ENCODE measurements around the gene ANKRD16. TPM values are rescaled to one million over a fixed set of nuclear protein-coding genes. Genes with fewer than 3 reads are reported as not detected.

The ANKRD16 gene
- total RNA-seq, 4 donors from 2014 or later: 4.1 to 8.7 (median 5.8) TPM

- no peak for DNase-seq (ENCODE audit: low spot score)
- TF ChIP-seq, protein P1, sequence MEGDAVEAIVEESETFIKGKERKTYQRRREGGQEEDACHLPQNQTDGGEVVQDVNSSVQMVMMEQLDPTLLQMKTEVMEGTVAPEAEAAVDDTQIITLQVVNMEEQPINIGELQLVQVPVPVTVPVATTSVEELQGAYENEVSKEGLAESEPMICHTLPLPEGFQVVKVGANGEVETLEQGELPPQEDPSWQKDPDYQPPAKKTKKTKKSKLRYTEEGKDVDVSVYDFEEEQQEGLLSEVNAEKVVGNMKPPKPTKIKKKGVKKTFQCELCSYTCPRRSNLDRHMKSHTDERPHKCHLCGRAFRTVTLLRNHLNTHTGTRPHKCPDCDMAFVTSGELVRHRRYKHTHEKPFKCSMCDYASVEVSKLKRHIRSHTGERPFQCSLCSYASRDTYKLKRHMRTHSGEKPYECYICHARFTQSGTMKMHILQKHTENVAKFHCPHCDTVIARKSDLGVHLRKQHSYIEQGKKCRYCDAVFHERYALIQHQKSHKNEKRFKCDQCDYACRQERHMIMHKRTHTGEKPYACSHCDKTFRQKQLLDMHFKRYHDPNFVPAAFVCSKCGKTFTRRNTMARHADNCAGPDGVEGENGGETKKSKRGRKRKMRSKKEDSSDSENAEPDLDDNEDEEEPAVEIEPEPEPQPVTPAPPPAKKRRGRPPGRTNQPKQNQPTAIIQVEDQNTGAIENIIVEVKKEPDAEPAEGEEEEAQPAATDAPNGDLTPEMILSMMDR (IDR thresholded peaks at IDR 0.05): no peak
Measured at GRCh38 chr10:5930272-5930671, 40.6 kb upstream of the ANKRD16 start.

GRCh38 chr10:5929442-5929841 is 39.7 kb upstream of the ANKRD16 start:
- ATAC-seq (ENCODE audit: low FRiP score) (no peak), DNase-seq (ENCODE audit: low spot score) (no peak)
- TF ChIP-seq, protein P1 (IDR thresholded peaks at IDR 0.05): no peak

More at GRCh38 chr10:5930272-5930671, 40.6 kb upstream of the ANKRD16 start:
- no peak for ATAC-seq (ENCODE audit: low FRiP score)

DNA sequence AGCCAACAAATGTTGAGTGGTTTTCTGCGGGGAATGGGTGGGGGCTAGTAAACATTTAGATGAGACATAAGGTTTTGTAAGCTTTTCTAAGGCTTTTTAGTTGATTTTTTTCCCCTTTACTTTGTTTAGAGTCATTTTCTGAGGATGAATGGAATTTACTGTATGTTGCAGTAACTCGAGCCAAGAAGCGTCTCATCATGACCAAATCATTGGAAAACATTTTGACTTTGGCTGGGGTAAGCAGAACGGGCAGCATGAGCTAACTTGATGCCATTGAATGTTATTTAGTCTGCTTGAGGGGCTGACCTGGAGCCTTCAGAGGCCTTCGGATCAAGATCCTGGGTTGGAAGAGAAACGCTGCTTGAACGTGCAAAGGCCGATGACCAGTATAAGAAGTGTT is 37.6 kb upstream of the ANKRD16 start:
- ATAC-seq (ENCODE audit: low FRiP score) (no peak), DNase-seq (ENCODE audit: low spot score) (no peak)
- TF ChIP-seq, protein P1 (IDR thresholded peaks at IDR 0.05): no peak

DNA sequence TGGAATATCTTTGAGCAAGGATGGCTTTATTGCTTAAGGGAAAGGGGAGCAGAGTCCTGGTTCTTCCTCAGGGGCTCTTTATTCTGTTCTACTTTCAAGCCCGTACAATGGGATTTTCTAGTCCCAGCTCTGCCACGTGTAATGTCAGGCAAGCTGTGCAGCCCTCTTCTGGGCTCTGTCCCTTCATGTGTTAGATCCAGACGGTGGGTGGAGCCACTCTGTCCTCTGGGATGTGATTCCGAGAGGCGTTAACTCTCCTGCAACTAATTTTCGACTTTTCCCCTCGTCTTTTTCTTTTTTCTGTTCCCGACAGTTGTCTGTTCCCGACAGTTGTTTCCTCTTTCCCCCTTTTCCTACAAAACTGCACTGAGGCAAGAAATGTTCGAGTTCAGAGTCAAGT is 35.2 kb upstream of the ANKRD16 start:
- ATAC-seq (ENCODE audit: low FRiP score): no peak
- no peak for DNase-seq (ENCODE audit: low spot score)
- TF ChIP-seq, protein P1 (IDR thresholded peaks at IDR 0.05): no peak

GRCh38 chr10:5921746-5922145 is 32.1 kb upstream of the ANKRD16 start:
- TF ChIP-seq, protein P1 (IDR thresholded peaks at IDR 0.05): no peak
- ATAC-seq (ENCODE audit: low FRiP score) (no peak), DNase-seq (ENCODE audit: low spot score) (no peak)

DNA sequence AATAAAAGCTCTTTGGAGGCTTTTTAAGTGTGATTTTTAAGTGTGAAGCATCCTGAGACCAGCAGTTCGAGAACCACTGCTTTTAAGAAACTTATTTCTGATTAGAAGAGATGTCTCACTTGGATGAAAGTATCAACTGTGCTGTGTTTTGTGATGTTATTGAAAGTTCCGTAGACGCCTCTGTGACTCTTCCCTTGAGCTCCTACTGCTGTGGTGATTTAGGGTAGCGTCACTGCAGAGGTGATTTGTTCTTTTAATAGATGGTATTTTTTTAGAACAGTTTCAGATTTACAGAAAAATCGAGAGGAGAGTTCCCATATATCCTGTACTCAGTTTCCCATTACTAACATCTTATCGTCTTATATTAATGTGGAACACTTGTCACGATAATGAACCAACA is 29.9 kb upstream of the ANKRD16 start:
- TF ChIP-seq, protein P1 (IDR thresholded peaks at IDR 0.05): no peak
- DNase-seq (ENCODE audit: low spot score) (no peak), ATAC-seq (ENCODE audit: low FRiP score) (no peak)

GRCh38 chr10:5918763-5919162 is 29.1 kb upstream of the ANKRD16 start:
- ATAC-seq (ENCODE audit: low FRiP score): no peak
- TF ChIP-seq, protein P1 (IDR thresholded peaks at IDR 0.05): no peak

More at GRCh38 chr10:5918763-5919162, 29.1 kb upstream of the ANKRD16 start:
- no peak for DNase-seq (ENCODE audit: low spot score)
